T-cell (primary cell): ENCODE data around the gene IRAK1. TPM values are rescaled to one million over a fixed set of nuclear protein-coding genes. Genes with fewer than 3 reads are reported as not detected.

Experiments used
- ATAC-seq, 4 experiments: fragments of 200-7000 bp in 3 of 4; fragments of 150-1000 bp in 1 of 4; cut with Tn5 transposase; replicated peaks in 1 of 4; 1 replicate in 3 of 4; 2 replicates in 1 of 4; pipeline ENCODE4 v1.10.0; 2021; ENCODE audit warnings: moderate library complexity in 3 of 4, mild to moderate bottlenecking in 2 of 4, moderate number of reproducible peaks in 1 of 4
- CTCF ChIA-PET, 2 donors: fragments of 300-600 bp; sonication (Branson Sonifier 250); formaldehyde crosslinking; loops; one replicate each; lab custom pipeline; 2022; ENCODE audit warnings: antibody characterized with exemption in 2 of 2; lab: Charles Lee
- POLR2A ChIA-PET, 2 donors: fragments of 300-600 bp; sonication (Branson Sonifier 250); formaldehyde crosslinking; loops; one replicate each; lab custom pipeline; 2022; ENCODE audit warnings: antibody characterized with exemption in 2 of 2; lab: Charles Lee
- DNase-seq, 35 experiments: peaks; one replicate each; pipeline versions ENCODE4 v3.0.0 to v3.0.0-alpha.2; 2013 to 2023
- H3K27ac ChIP-seq: one replicate; pipeline ENCODE4 v1.5.1; 2013; ENCODE audit warnings: low read length
- H3K27me3 ChIP-seq, 2 experiments: replicated peaks in 1 of 2; 1 replicate in 1 of 2; 2 replicates in 1 of 2; pipeline versions ENCODE4 v1.6.1 to v1.7.0; 2013; ENCODE audit warnings: low read length in 1 of 2, mixed read lengths in 1 of 2; ENCODE audit not compliant: control insufficient read depth in 2 of 2, insufficient read depth in 2 of 2; ENCODE audit errors: extremely low read depth in 1 of 2
- H3K36me3 ChIP-seq, 2 donors: 1 replicate in 1 of 2; 2 replicates in 1 of 2; pipeline versions ENCODE4 v1.6.1 to v1.7.0; 2013; ENCODE audit warnings: low read length in 1 of 2; ENCODE audit not compliant: control insufficient read depth in 2 of 2, insufficient read depth in 1 of 2; ENCODE audit errors: extremely low read depth in 1 of 2
- H3K4me1 ChIP-seq, 2 experiments: 1 replicate in 1 of 2; 2 replicates in 1 of 2; pipeline versions ENCODE4 v1.6.1 to v1.7.0; 2013; ENCODE audit warnings: low read length in 2 of 2, mixed read lengths in 1 of 2; ENCODE audit not compliant: insufficient read depth in 2 of 2, control insufficient read depth in 1 of 2; ENCODE audit errors: extremely low read depth in 1 of 2
- H3K4me3 ChIP-seq, 2 donors: 1 replicate in 1 of 2; 2 replicates in 1 of 2; pipeline versions ENCODE4 v1.5.1 to v1.7.0; 2013; ENCODE audit warnings: mild to moderate bottlenecking in 2 of 2, low read length in 1 of 2, moderate library complexity in 1 of 2; ENCODE audit not compliant: control insufficient read depth in 1 of 2; ENCODE audit errors: extremely low read depth in 1 of 2
- H3K9me3 ChIP-seq: 2 replicates; pipeline ENCODE4 v1.7.0; 2013
- H3K27ac Mint-ChIP-seq, 2 donors: one replicate each; pipeline ENCODE4 v1.8.0; 2020 to 2021; ENCODE audit warnings: mild to moderate bottlenecking in 2 of 2, mixed read lengths in 2 of 2
- H3K27me3 Mint-ChIP-seq, 2 donors: one replicate each; pipeline ENCODE4 v1.8.0; 2021 to 2022; ENCODE audit warnings: mixed read lengths in 2 of 2
- H3K36me3 Mint-ChIP-seq: one replicate; pipeline ENCODE4 v1.8.0; 2021; ENCODE audit warnings: mixed read lengths
- H3K4me1 Mint-ChIP-seq, 3 donors: one replicate each; pipeline ENCODE4 v1.8.0; 2020 to 2022; ENCODE audit warnings: mixed read lengths in 3 of 3, mild to moderate bottlenecking in 1 of 3
- H3K4me3 Mint-ChIP-seq, 3 donors: one replicate each; pipeline ENCODE4 v1.8.0; 2020 to 2022; ENCODE audit warnings: mild to moderate bottlenecking in 3 of 3, mixed read lengths in 3 of 3, moderate library complexity in 3 of 3
- H3K9me3 Mint-ChIP-seq, 3 donors: one replicate each; pipeline ENCODE4 v1.8.0; 2020 to 2022; ENCODE audit warnings: mixed read lengths in 3 of 3
- WGBS: methylation state at CpG from one replicate; pipeline ENCODE4 v1.1.5; 2013; ENCODE audit warnings: missing lambda C conversion rate; ENCODE audit not compliant: insufficient coverage; 5-methylcytosine and 5-hydroxymethylcytosine counted together
- total RNA-seq, 35 experiments: library from RNA in 6 of 35; stranded (reverse) in 6 of 35; fragments of 120-200 nt in 1 of 35; gene quantifications; one replicate each; pipeline versions ENCODE4 v1.2.1 to v1.2.4 and lab custom pipeline; 2013 to 2026

The IRAK1 gene
- total RNA-seq, 5 donors from 2014 or later (not counting 1 experiment from before 2014, with no cell fraction given) = 66.5 to 102 (median 85.0) TPM

DNA sequence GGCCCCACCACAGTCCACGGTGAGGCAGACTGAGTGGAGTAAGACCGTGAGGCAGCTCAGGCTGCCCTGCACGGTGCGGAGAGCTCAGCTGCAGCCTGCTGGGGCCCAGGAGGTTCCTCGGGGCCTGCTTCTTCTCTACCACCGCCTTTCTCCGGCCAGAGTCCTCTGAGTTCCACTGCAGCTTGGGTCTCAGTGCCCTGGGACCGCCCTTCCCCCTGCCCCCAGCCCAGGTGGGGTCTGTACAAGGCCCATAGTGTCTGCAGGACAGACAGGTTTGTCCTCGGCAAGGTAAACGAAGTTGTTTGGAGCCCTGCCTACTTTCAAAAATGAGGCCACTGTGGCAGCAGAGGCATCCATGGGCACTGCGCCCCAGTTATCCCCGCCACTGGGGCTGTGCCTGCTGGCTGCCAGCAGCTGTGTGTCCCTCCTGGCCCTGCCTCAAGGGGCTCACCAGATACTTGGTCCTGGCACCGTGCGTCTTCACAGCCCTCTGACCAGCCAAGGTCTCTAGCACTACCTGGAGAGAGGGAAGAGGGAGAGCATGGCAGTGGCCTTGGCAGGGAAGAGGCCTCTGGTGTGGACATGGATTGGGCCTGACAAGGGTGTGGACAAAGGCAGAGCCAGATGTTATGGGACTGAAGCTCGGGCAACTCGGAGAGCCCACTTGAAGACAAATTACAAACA lies 4.0 kb downstream of the IRAK1 start:
- Mint-ChIP-seq H3K4me3 (no peak overlapping the region), H3K36me3 (peaks cover 3% of the 10 kb centered on the region), H3K9me3 (no peaks in the 10 kb centered on the region), H3K4me1 (peaks cover 5 to 26% (median 22%) of the 10 kb centered on the region in 3 donors), H3K27ac (peak overlapping the region; percentile 36 to 64), H3K27me3 (peaks cover 0 to 4% of the 10 kb centered on the region in 2 donors)
- CTCF ChIA-PET = no interaction called here
- Histone ChIP-seq H3K4me1 (peaks cover 0 to 50% of the 10 kb centered on the region in 2 experiments), H3K9me3 (no peaks in the 10 kb centered on the region), H3K27ac (no peak overlapping the region), H3K4me3 (no peak overlapping the region), H3K36me3 (peaks cover 4 to 39% of the 10 kb centered on the region in 2 donors), H3K27me3 (no peaks in the 10 kb centered on the region)
- POLR2A ChIA-PET = no interaction called here
- DNase-seq (no peak), ATAC-seq (no peak)
- WGBS = 90% methylated on average over 9 of the region's 16 CpGs

DNA sequence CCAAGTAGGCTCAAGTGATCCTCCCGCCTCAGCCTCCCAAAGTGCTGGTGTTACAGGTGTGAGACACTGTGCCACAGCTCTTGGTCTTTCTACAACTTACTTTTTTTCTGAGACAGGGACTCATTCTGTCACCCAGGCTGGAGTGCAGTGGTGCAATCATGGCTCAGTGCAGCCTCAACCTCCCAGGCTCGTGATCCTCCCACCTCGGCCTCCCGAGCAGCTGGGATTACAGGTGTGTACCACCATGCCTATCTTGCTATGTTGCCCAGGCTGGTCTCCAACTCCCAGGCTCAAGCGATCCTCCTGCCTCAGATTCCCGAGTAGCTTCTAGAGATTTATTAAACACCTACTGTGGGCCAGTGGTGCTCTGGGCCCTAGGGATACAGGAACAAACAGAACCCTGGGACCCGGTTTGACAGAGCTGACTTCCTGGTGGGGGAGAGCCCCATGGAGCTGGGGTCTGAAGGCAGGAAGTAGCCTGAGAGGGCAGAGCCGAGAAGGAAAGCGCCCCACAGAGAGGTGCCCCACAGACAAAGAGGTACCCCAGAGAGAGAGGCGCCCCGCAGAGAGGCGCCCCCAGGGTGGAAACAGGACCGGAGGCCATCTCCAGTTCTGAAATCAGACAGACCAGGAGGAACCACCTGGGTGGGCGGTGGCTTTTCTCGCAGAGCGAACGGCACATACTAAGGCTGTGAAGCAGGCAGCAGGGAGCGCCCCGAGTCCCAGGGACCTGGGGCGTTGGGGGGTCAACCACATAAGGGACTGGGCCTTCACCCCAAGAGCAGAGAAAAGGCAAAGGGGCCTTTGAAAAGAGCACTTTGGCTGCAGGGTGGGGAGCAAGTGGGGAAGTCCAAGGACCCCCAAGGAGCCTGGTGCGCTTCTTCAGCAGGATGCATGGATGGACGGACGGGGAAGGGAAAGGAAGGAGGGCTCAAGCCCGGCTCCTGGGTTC lies 5.0 kb downstream of the IRAK1 start:
- Mint-ChIP-seq H3K4me3 (peak overlapping the region in 1 of 3 donors; percentile 30), H3K9me3 (no peaks in the 10 kb centered on the region), H3K36me3 (peaks cover 3% of the 10 kb centered on the region), H3K27me3 (peaks cover 0 to 4% of the 10 kb centered on the region in 2 donors), H3K27ac (peak overlapping the region; percentile 19 to 52), H3K4me1 (peaks cover 0 to 21% (median 17%) of the 10 kb centered on the region in 3 donors)
- H3K27me3 ChIP-seq = no peaks in the 10 kb centered on the region
- WGBS = 64% methylated on average over 13 of the region's 24 CpGs
- no peaks in the 10 kb centered on the region for H3K9me3 ChIP-seq
- peaks cover 0 to 44% of the 10 kb centered on the region in 2 experiments for H3K4me1 ChIP-seq
- H3K27ac ChIP-seq = no peak overlapping the region
- ChIA-PET CTCF (interaction anchor here (0.9 to 1.4 kb wide), 3 partner anchors 9 to 61 kb away, joined by 3 to 4 read pairs (median 3); no protein-coding TSS in a partner anchor), POLR2A (no interaction called here)
- peaks cover 4 to 41% of the 10 kb centered on the region in 2 donors for H3K36me3 ChIP-seq
- DNase-seq = no peak
- no peak overlapping the region for H3K4me3 ChIP-seq
- ATAC-seq = no peak

GRCh38 chrX:154013614-154014360 lies 5.9 kb downstream of the IRAK1 start:
- CTCF ChIA-PET = interaction anchor here (0.7 to 1.4 kb wide), 6 partner anchors 8 to 215 kb away, joined by 3 to 4 read pairs (median 3); no protein-coding TSS in a partner anchor
- WGBS = 96% methylated on average over 3 of the region's 20 CpGs
- H3K27me3 ChIP-seq = no peaks in the 10 kb centered on the region
- POLR2A ChIA-PET = no interaction called here
- Mint-ChIP-seq H3K27me3 (peaks cover 0 to 4% of the 10 kb centered on the region in 2 donors), H3K4me1 (peaks cover 0 to 19% (median 17%) of the 10 kb centered on the region in 3 donors), H3K36me3 (peaks cover 3% of the 10 kb centered on the region), H3K9me3 (no peaks in the 10 kb centered on the region), H3K4me3 (no peak overlapping the region), H3K27ac (peak overlapping the region in 1 of 2 donors; percentile 17)
- DNase-seq = peak in 32 of 35 experiments; percentile 16 to 73 (median 40)
- peaks cover 0 to 41% of the 10 kb centered on the region in 2 experiments for H3K4me1 ChIP-seq
- no peaks in the 10 kb centered on the region for H3K9me3 ChIP-seq
- no peak overlapping the region for H3K4me3 ChIP-seq
- peak; percentile 72 to 79 (median 76) for ATAC-seq
- H3K36me3 ChIP-seq = peaks cover 4 to 41% of the 10 kb centered on the region in 2 donors
- no peak overlapping the region for H3K27ac ChIP-seq

DNA sequence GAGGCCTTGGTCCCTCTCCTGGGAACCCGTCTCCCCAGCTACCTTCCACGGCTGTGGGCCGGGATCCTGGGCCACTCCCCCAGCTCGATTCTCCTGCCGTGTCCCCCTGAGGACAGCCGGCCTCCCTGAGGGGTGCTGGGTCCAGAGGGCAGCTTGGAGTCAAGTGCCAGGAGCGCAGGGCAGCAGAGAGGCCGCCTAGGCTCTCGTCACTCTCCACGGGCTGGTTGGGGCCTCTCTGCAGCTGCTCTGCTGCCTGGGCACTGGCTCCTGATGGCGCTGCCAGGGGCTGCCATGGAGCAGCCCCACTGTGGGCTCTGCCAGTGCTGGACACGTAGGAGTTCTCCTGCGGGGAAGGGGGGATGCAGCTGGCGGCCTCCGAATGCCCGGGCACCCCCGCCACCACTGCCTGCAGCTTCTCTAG lies 6.7 kb downstream of the IRAK1 start:
- H3K9me3 ChIP-seq = no peaks in the 10 kb centered on the region
- ChIA-PET POLR2A (no interaction called here), CTCF (interaction anchor here (0.6 to 1.4 kb wide), 6 partner anchors 7 to 84 kb away, joined by 3 to 4 read pairs (median 3); no protein-coding TSS in a partner anchor)
- Mint-ChIP-seq H3K4me3 (no peak overlapping the region), H3K36me3 (peaks cover 3% of the 10 kb centered on the region), H3K9me3 (no peaks in the 10 kb centered on the region), H3K27ac (no peak overlapping the region), H3K4me1 (peaks cover 0 to 19% (median 16%) of the 10 kb centered on the region in 3 donors), H3K27me3 (peaks cover 0 to 4% of the 10 kb centered on the region in 2 donors)
- DNase-seq (no peak), ATAC-seq (no peak)
- H3K4me1 ChIP-seq = peaks cover 0 to 34% of the 10 kb centered on the region in 2 experiments
- 74% methylated on average over 9 of the region's 17 CpGs for WGBS
- H3K27me3 ChIP-seq = no peaks in the 10 kb centered on the region
- H3K27ac ChIP-seq = no peak overlapping the region
- H3K4me3 ChIP-seq = no peak overlapping the region
- H3K36me3 ChIP-seq = peaks cover 4 to 41% of the 10 kb centered on the region in 2 donors

DNA sequence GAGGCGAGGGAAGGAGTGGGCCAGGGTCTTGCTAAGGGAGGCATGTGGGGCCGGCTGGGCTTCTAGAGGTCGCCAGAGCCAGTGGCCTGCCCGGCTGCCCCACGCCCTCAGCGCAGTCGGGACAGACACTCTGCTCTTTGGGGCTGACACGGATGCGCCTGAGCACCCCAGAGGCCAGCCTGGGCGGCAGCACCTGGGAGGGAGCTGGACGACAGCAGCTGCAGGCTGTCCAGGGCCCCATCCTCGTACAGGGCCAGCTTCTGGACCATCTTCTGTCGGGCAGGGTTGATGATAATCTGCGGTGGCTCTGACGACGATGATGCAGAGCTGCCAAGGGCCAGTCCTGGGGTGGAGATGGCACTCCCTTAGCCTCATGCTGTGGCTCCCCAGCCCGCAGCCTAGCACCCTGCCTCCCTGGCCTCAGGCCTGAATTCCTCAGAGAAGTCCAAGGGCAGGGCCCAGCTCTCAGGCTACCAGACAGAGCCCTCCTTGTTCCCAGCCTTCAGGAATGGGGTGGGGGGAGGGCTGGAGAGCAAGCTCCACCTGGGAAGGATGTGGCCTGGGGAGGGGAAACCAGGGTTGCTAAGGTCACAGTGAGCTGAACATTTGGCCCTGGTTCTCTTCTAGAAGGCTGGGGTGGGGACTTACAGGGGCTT lies 7.2 kb downstream of the IRAK1 start:
- peaks cover 4 to 38% of the 10 kb centered on the region in 2 donors for H3K36me3 ChIP-seq
- ChIA-PET POLR2A (no interaction called here), CTCF (interaction anchor here in 1 of 2 donors (0.6 to 1.1 kb wide), 5 partner anchors 14 to 259 kb away, joined by 3 to 7 read pairs (median 3); no protein-coding TSS in a partner anchor)
- no peak for ATAC-seq
- Mint-ChIP-seq H3K9me3 (no peaks in the 10 kb centered on the region), H3K4me1 (peaks cover 0 to 22% (median 16%) of the 10 kb centered on the region in 3 donors), H3K27ac (no peak overlapping the region), H3K36me3 (peaks cover 8% of the 10 kb centered on the region), H3K4me3 (no peak overlapping the region), H3K27me3 (peaks cover 0 to 4% of the 10 kb centered on the region in 2 donors)
- no peak overlapping the region for H3K4me3 ChIP-seq
- H3K27me3 ChIP-seq = no peaks in the 10 kb centered on the region
- peaks cover 0 to 30% of the 10 kb centered on the region in 2 experiments for H3K4me1 ChIP-seq
- WGBS = 90% methylated on average over 11 of the region's 17 CpGs
- DNase-seq = no peak
- no peaks in the 10 kb centered on the region for H3K9me3 ChIP-seq
- H3K27ac ChIP-seq = no peak overlapping the region
